Spleen (tissue), 7 donors: ENCODE measurements around the gene PLCH2.

Experiments
- POLR2A ChIP-seq, 3 donors: fragments of 450-650 bp; IDR thresholded peaks; one replicate each; pipeline ENCODE4 v1.5.1; 2017; ENCODE audit warnings: antibody characterized with exemption in 3 of 3, mild to moderate bottlenecking in 1 of 3
- TF ChIP-seq, protein P1 (sequence below), 11 experiments: fragments of 200-600 bp in 7 of 11; fragments of 450-650 bp in 4 of 11; sonication (generic) in 4 of 11; IDR thresholded peaks in 8 of 11; conservative IDR thresholded peaks in 3 of 11; 1 replicate in 7 of 11; 2 replicates in 4 of 11; pipeline versions ENCODE4 v1.4.0 to v1.8.0; 2016 to 2021; ENCODE audit warnings: antibody characterized with exemption in 11 of 11, inconsistent platforms in 4 of 11, mild to moderate bottlenecking in 1 of 11
- donor health status: DM: no; HTN: no; CAD: no; lungs with moderate emphysema.
- donor health status: DM: no; HTN: no; CAD: no.
- donor health status: DM: no; HTN: no; CAD: no.

DNA sequence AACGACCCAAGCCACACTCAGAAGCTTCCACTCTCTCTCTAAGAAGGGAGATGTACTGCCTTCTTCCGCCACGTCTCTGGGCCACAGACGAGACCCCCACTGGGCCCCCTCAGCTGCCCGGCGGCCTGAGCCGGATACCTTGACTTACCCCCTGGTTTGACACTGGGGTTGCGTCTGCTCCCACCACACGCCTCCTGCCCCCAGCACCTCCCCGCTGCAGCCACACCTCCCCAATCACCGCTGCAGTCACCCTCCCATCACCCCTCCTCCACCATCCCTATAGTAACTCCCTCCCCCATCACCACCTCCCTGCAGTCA, 39.6 kb downstream of the PLCH2 start:
- TF ChIP-seq, protein P1, sequence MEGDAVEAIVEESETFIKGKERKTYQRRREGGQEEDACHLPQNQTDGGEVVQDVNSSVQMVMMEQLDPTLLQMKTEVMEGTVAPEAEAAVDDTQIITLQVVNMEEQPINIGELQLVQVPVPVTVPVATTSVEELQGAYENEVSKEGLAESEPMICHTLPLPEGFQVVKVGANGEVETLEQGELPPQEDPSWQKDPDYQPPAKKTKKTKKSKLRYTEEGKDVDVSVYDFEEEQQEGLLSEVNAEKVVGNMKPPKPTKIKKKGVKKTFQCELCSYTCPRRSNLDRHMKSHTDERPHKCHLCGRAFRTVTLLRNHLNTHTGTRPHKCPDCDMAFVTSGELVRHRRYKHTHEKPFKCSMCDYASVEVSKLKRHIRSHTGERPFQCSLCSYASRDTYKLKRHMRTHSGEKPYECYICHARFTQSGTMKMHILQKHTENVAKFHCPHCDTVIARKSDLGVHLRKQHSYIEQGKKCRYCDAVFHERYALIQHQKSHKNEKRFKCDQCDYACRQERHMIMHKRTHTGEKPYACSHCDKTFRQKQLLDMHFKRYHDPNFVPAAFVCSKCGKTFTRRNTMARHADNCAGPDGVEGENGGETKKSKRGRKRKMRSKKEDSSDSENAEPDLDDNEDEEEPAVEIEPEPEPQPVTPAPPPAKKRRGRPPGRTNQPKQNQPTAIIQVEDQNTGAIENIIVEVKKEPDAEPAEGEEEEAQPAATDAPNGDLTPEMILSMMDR (IDR thresholded peaks at IDR 0.05 in 8 of 11, conservative IDR thresholded peaks at IDR 0.05 in 3 of 11): no peak
- no peak for TF ChIP-seq POLR2A (IDR thresholded peaks at IDR 0.05)
